ENCODE measurements around the gene ATOSB.

DNA sequence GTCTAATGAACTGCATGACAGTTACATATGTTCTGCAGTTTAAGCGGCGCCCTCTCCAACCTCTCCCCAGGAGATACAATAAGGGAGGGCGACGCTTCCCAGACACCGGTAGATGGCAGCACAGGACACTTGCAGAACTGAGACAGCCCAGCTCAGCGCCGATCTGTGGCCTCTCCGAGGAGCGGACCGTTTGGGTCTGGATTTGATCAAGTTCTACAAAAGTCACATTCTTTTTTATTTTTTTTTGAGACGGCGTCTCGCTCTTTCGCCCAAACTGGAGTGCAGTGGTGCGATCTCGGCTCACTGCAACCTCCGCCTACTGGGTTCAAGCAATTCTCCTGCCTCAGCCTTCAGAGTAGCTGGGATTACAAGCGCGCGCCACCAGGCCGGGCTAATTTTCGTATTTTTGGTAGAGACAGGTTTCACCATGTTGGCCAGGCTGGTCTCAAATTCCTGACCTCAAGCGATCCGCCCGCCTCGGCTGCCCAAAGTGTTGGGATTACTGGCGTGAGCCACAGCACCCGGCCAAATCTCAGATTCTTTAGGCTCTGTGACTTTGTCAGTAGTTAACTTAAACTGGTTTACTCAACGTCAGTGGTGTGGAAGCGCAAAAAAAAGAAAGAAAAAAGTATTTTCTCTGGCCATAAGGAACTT lies 1.4 kb upstream of the ATOSB start:
- no peak for TF ChIP-seq POLR2A (IDR thresholded peaks at IDR 0.05; ENCODE audit: low read depth, low read length)
- no peak for TF ChIP-seq TAF1 (IDR thresholded peaks at IDR 0.05; ENCODE audit: borderline replicate concordance, low read depth, low read length)
- TF ChIP-seq POLR2AphosphoS5 (IDR thresholded peaks at IDR 0.05; ENCODE audit: low read depth, low read length): no peak
